Stomach (tissue), 9 donors: ENCODE measurements around the gene RAPGEF3. TPM values are rescaled to one million over a fixed set of nuclear protein-coding genes. Genes with fewer than 3 reads are reported as not detected.

Experiments used
- DNase-seq, 2 donors: peaks; one replicate each; pipeline versions ENCODE4 v3.0.0 to v3.0.0-alpha.2; 2013 to 2019
- H3K27ac ChIP-seq, 5 donors: fragments of 200-600 bp in 4 of 5; sonication (generic) in 4 of 5; one replicate each; pipeline ENCODE4 v1.5.1; 2013 to 2019; ENCODE audit warnings: mild to moderate bottlenecking in 1 of 5, moderate library complexity in 1 of 5
- H3K27me3 ChIP-seq, 3 donors: fragments of 200-600 bp; sonication (generic); one replicate each; pipeline ENCODE4 v1.5.1; 2017 to 2019; ENCODE audit warnings: mixed run types in 1 of 3
- H3K36me3 ChIP-seq, 4 donors: fragments of 200-600 bp; sonication (generic); 1 replicate in 3 of 4; 2 replicates in 1 of 4; pipeline ENCODE4 v1.5.1; 2016 to 2019
- H3K4me1 ChIP-seq, 4 donors: fragments of 200-600 bp; sonication (generic); one replicate each; pipeline ENCODE4 v1.5.1; 2016 to 2019
- H3K4me3 ChIP-seq, 4 donors: fragments of 200-600 bp; sonication (generic) in 3 of 4; one replicate each; pipeline ENCODE4 v1.5.1; 2016 to 2019; ENCODE audit warnings: mild to moderate bottlenecking in 1 of 4
- H3K9me3 ChIP-seq, 4 donors: fragments of 200-600 bp; sonication (generic); one replicate each; pipeline ENCODE4 v1.5.1; 2016 to 2019
- EP300 ChIP-seq: sonication (generic); formaldehyde crosslinking; IDR thresholded peaks from one replicate; pipeline ENCODE4 v1.6.1; 2017; ENCODE audit warnings: antibody characterized with exemption
- POLR2A ChIP-seq, 4 donors: fragments of 450-650 bp; IDR thresholded peaks; one replicate each; pipeline ENCODE4 v1.6.1; 2016; ENCODE audit warnings: antibody characterized with exemption in 4 of 4, control low read depth in 2 of 4, mild to moderate bottlenecking in 1 of 4, moderate library complexity in 1 of 4
- POLR2AphosphoS5 ChIP-seq, 3 donors: sonication (generic); formaldehyde crosslinking; IDR thresholded peaks; one replicate each; pipeline ENCODE4 v1.6.1; 2016; ENCODE audit warnings: antibody characterized with exemption in 3 of 3
- WGBS, 5 donors: extraction: QIAGEN DNeasy Blood & Tissue Kit in 3 of 5; methylation state at CpG; one replicate each; pipeline versions ENCODE4 v1.1.5 to v1.1.7; 2013 to 2018; 5-methylcytosine and 5-hydroxymethylcytosine counted together
- intact Hi-C: fragments of 100-400 bp; cut with DNase I; formaldehyde crosslinking; loops from one replicate; pipeline ENCODE4 v1.15.1; 2023; ENCODE audit warnings: low total_unique reads
- polyA plus RNA-seq, 3 donors: library from polyadenylated mRNA; stranded (reverse); fragments of 200-250 nt; gene quantifications; one replicate each; pipeline ENCODE4 v1.2.3, GENCODE V29; 2013
- total RNA-seq, 5 donors: library from RNA; depleted of rRNA; stranded (reverse); fragments of >200 nt; gene quantifications; one replicate each; pipeline versions ENCODE4 v1.1.0 to v1.2.3, GENCODE V29; 2014 to 2016
- TF ChIP-seq, protein P1 (sequence below), 7 experiments: fragments of 450-650 bp in 4 of 7; fragments of 200-600 bp in 3 of 7; sonication (generic) in 3 of 7; IDR thresholded peaks; one replicate each; pipeline ENCODE4 v1.5.1; 2016 to 2019; ENCODE audit warnings: antibody characterized with exemption in 7 of 7, control low read depth in 2 of 7, mild to moderate bottlenecking in 1 of 7
- donor health status: healthy with polysubstance abuse.
- donor health status: Bipolar disorder and iron deficiency.
- donor health status: healthy.

Gene RAPGEF3
- total and polyA plus RNA-seq, 8 donors: 15.9 to 114 (median 23.9) TPM

DNA sequence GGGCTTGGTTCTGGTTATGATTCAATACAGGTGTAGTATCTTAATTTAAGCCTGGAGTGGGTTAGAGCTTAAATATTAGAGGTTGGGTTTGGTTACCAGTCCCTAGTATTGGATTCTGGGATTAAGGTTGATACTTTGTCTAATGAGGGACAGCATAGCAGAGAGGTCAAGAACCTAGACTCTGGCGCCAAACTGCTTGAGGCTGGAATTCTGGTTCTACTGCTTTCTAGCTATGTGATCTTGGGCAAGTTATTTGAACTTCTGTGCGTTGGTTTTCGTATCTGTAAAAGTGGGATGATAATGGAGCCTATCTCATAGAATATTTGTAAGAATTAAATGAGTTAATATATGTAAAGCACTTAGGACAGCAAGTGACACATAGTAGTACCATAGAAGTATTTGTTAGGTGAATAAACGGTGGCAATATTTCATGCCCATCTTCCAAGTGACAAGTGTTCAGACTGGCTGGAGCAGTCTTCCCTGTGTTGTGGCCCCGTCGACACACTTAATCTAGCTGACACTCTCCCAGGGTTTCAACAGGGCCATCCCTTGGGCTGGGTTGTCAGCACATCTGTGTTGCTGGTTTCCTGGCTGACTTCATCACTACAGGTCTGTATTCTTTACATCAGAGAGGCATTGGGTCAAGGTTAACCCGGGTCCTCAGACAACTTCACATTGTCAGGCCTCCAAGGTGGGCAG, 36.4 kb downstream of the RAPGEF3 start:
- Histone ChIP-seq H3K27me3 (no peaks in the 10 kb centered on the region), H3K27ac (no peak overlapping the region), H3K9me3 (no peaks in the 10 kb centered on the region), H3K4me3 (no peak overlapping the region), H3K4me1 (peaks cover 9 to 15% (median 13%) of the 10 kb centered on the region in 4 donors), H3K36me3 (peaks cover 0 to 32% (median 2%) of the 10 kb centered on the region in 4 donors)
- no peak for DNase-seq
- intact Hi-C loops: no loop called here
- TF ChIP-seq POLR2AphosphoS5 (IDR thresholded peaks at IDR 0.05) (no peak), EP300 (no peak), POLR2A (IDR thresholded peaks at IDR 0.05) (no peak)
- TF ChIP-seq, protein P1, sequence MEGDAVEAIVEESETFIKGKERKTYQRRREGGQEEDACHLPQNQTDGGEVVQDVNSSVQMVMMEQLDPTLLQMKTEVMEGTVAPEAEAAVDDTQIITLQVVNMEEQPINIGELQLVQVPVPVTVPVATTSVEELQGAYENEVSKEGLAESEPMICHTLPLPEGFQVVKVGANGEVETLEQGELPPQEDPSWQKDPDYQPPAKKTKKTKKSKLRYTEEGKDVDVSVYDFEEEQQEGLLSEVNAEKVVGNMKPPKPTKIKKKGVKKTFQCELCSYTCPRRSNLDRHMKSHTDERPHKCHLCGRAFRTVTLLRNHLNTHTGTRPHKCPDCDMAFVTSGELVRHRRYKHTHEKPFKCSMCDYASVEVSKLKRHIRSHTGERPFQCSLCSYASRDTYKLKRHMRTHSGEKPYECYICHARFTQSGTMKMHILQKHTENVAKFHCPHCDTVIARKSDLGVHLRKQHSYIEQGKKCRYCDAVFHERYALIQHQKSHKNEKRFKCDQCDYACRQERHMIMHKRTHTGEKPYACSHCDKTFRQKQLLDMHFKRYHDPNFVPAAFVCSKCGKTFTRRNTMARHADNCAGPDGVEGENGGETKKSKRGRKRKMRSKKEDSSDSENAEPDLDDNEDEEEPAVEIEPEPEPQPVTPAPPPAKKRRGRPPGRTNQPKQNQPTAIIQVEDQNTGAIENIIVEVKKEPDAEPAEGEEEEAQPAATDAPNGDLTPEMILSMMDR (IDR thresholded peaks at IDR 0.05): no peak
- 50 to 73% (median 58%) methylated on average over 7 of the region's 7 CpGs for WGBS, 5 donors

DNA sequence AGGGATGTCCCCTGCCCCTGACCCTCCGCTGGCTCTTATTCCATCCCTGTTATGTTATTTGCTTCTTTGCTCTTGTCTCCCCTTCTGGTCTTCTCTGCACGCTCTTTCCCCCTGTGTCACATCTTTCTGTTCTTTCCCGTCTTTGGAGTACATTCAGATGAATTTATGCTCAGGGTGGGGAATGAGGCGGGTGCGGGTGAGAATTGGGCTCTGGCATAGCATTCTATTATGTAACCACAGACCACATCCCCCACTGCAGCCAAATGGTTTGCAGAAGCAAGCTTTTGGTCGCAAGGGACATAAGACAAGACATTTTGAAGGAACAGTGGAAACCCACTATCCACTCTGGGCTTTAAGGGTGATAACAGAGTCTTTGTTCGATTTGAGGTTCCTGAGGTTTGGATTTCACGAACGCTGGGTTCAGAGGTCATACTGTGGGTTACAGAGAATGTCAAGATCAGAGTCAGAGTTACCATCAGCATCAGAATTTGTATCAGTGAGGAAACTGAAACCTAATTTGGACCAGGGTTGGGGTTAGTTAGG, 37.2 kb downstream of the RAPGEF3 start:
- no peak for DNase-seq
- WGBS, 5 donors: 75 to 85% (median 80%) methylated on average over 9 of the region's 9 CpGs
- intact Hi-C loops: no loop called here

GRCh38 chr12:47718531-47718930, 40.1 kb downstream of the RAPGEF3 start:
- 64 to 90% (median 75%) methylated on average over 1 of the region's 1 CpG for WGBS, 5 donors
- intact Hi-C loops: loop anchor here (5.0 to 10.0 kb wide), 3 partner anchors 46 to 126 kb away; no protein-coding TSS in a partner anchor
- TF ChIP-seq POLR2AphosphoS5 (IDR thresholded peaks at IDR 0.05): no peak
- no peak for TF ChIP-seq POLR2A (IDR thresholded peaks at IDR 0.05)
- TF ChIP-seq, protein P1 (IDR thresholded peaks at IDR 0.05): no peak
- TF ChIP-seq EP300: no peak
- Histone ChIP-seq H3K36me3 (peaks cover 0 to 25% (median 2%) of the 10 kb centered on the region in 4 donors), H3K4me1 (peaks cover 26 to 40% (median 34%) of the 10 kb centered on the region in 4 donors), H3K9me3 (no peaks in the 10 kb centered on the region), H3K4me3 (no peak overlapping the region), H3K27me3 (no peaks in the 10 kb centered on the region), H3K27ac (peak overlapping the region in 4 of 5 donors; percentile 82 to 86 (median 84))
- DNase-seq: no peak

More for the DNA sequence above, 37.2 kb downstream of the RAPGEF3 start:
- Histone ChIP-seq H3K36me3 (peaks cover 0 to 32% (median 2%) of the 10 kb centered on the region in 4 donors), H3K27me3 (no peaks in the 10 kb centered on the region), H3K4me3 (no peak overlapping the region), H3K9me3 (no peaks in the 10 kb centered on the region), H3K4me1 (peaks cover 15 to 23% (median 19%) of the 10 kb centered on the region in 4 donors), H3K27ac (no peak overlapping the region)
- TF ChIP-seq POLR2A (IDR thresholded peaks at IDR 0.05) (no peak), EP300 (no peak), POLR2AphosphoS5 (IDR thresholded peaks at IDR 0.05) (no peak)
- TF ChIP-seq, protein P1 (IDR thresholded peaks at IDR 0.05): no peak

GRCh38 chr12:47717443-47718193, 41.1 kb downstream of the RAPGEF3 start:
- 7 to 13% (median 11%) methylated on average over 6 to 13 of the region's 13 CpGs for WGBS, 5 donors
- Histone ChIP-seq H3K9me3 (no peaks in the 10 kb centered on the region), H3K27ac (peak overlapping the region; percentile 82 to 86 (median 85)), H3K4me1 (peaks cover 26 to 40% (median 34%) of the 10 kb centered on the region in 4 donors), H3K36me3 (peaks cover 0 to 16% (median 2%) of the 10 kb centered on the region in 4 donors), H3K27me3 (no peaks in the 10 kb centered on the region), H3K4me3 (no peak overlapping the region)
- intact Hi-C loops: loop anchor here (5.0 to 10.0 kb wide), 3 partner anchors 47 to 127 kb away; no protein-coding TSS in a partner anchor
- TF ChIP-seq, protein P1 (IDR thresholded peaks at IDR 0.05): peak in 5 of 7 experiments; percentile 25 to 75 (median 59)
- TF ChIP-seq POLR2A (IDR thresholded peaks at IDR 0.05) (no peak), POLR2AphosphoS5 (IDR thresholded peaks at IDR 0.05) (peak in 2 of 3 donors; percentile 44 to 77), EP300 (no peak)
- peak; percentile 82 to 95 for DNase-seq
